ENCODE measurements around the gene ADGB. TPM values are rescaled to one million over a fixed set of nuclear protein-coding genes. Genes with fewer than 3 reads are reported as not detected.
A peak's percentile ranks its signal among the peaks of the same experiment; 100 is the strongest.

The ADGB gene
- total and polyA plus RNA-seq, 9 of the 15 experiments (the other 6 are each of a cell fraction or from before 2014, with no cell fraction given) = not detected

DNA sequence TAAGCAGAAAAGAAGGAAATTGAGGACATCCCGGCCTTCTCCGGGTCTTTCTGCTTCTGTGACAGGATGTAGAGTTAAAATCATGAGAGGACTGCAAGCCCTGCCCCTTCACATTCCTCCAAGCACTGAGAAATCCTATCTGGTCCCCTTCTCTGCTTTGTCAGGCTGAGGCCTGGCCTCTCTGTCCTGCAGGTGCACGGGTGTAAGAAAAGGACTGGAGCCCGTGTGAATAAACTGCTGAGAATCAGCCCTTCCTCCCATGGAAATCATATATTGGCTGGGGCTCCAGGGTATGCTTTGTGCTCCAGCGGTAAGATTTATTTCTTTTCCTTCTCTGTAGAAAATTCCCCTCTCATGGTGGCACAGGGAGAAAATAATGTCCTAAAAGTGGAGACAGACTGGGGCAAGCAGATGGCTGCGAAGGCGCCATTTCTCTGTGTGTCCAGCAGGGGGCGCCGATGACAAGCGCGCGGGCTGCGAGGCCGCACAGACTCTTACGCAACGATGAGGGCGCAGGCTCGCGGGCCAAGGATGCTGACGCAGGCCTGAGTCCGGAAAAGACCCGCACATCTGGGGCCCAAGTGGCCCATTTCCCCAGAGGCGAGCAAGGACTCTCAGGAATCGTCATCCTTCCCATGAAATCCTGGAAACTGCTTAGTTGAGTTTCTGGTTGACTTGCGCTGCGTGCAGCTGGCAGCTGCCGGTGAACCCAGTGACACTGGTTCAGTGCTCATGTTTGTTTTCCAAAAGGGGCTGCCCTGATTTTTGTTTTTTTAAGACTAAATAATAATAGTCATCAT lies 258.6 kb downstream of the ADGB start (continued):
- TF ChIP-seq, protein P1, sequence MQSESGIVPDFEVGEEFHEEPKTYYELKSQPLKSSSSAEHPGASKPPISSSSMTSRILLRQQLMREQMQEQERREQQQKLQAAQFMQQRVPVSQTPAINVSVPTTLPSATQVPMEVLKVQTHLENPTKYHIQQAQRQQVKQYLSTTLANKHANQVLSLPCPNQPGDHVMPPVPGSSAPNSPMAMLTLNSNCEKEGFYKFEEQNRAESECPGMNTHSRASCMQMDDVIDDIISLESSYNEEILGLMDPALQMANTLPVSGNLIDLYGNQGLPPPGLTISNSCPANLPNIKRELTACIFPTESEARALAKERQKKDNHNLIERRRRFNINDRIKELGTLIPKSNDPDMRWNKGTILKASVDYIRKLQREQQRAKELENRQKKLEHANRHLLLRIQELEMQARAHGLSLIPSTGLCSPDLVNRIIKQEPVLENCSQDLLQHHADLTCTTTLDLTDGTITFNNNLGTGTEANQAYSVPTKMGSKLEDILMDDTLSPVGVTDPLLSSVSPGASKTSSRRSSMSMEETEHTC (IDR thresholded peaks at IDR 0.05) = no peak
- TF ChIP-seq MAFF (IDR thresholded peaks at IDR 0.05; ENCODE audit: low read length) (no peak; the same call in 1 of the 2 replicates), SMARCB1 (IDR thresholded peaks at IDR 0.05; ENCODE audit: insufficient read length, low read depth) (no peak), ADNP (tag; IDR thresholded peaks at IDR 0.05) (peak; percentile 15; the same call in 1 of the 2 replicates), FOXP1 (CRISPR knock-in tag; IDR thresholded peaks at IDR 0.05) (peak; percentile 79), RUNX1 (IDR thresholded peaks at IDR 0.05; ENCODE audit: low read depth) (no peak), PURB (CRISPR knock-in tag; IDR thresholded peaks at IDR 0.05; ENCODE audit: low read depth) (no peak), CHD1 (IDR thresholded peaks at IDR 0.05; ENCODE audit: low read length) (no peak), NCOA1 (IDR thresholded peaks at IDR 0.05; ENCODE audit: low read depth) (0 out of 2 replicates have a peak, but pooled peaks have one; percentile 16), ESRRB (CRISPR knock-in tag; IDR thresholded peaks at IDR 0.05; ENCODE audit: borderline replicate concordance) (no peak), TEAD1 (CRISPR knock-in tag; IDR thresholded peaks at IDR 0.05) (peak; percentile 71 to 93), MYC (IDR thresholded peaks at IDR 0.05; ENCODE audit: low read depth, low read length) (peak; percentile 90), MYC (CRISPR knock-in tag; IDR thresholded peaks at IDR 0.05; ENCODE audit: borderline replicate concordance, low read depth) (peak; percentile 93; the same call in 1 of the 2 replicates), NR2F6 (CRISPR knock-in tag; IDR thresholded peaks at IDR 0.05) (no peak)
- TF ChIP-seq, protein P2, sequence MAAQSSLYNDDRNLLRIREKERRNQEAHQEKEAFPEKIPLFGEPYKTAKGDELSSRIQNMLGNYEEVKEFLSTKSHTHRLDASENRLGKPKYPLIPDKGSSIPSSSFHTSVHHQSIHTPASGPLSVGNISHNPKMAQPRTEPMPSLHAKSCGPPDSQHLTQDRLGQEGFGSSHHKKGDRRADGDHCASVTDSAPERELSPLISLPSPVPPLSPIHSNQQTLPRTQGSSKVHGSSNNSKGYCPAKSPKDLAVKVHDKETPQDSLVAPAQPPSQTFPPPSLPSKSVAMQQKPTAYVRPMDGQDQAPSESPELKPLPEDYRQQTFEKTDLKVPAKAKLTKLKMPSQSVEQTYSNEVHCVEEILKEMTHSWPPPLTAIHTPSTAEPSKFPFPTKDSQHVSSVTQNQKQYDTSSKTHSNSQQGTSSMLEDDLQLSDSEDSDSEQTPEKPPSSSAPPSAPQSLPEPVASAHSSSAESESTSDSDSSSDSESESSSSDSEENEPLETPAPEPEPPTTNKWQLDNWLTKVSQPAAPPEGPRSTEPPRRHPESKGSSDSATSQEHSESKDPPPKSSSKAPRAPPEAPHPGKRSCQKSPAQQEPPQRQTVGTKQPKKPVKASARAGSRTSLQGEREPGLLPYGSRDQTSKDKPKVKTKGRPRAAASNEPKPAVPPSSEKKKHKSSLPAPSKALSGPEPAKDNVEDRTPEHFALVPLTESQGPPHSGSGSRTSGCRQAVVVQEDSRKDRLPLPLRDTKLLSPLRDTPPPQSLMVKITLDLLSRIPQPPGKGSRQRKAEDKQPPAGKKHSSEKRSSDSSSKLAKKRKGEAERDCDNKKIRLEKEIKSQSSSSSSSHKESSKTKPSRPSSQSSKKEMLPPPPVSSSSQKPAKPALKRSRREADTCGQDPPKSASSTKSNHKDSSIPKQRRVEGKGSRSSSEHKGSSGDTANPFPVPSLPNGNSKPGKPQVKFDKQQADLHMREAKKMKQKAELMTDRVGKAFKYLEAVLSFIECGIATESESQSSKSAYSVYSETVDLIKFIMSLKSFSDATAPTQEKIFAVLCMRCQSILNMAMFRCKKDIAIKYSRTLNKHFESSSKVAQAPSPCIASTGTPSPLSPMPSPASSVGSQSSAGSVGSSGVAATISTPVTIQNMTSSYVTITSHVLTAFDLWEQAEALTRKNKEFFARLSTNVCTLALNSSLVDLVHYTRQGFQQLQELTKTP (IDR thresholded peaks at IDR 0.05; ENCODE audit: low read depth in 1 of 2, partially characterized antibody in 2 of 2) = peak; percentile 45 to 69
- TF ChIP-seq, protein P3, sequence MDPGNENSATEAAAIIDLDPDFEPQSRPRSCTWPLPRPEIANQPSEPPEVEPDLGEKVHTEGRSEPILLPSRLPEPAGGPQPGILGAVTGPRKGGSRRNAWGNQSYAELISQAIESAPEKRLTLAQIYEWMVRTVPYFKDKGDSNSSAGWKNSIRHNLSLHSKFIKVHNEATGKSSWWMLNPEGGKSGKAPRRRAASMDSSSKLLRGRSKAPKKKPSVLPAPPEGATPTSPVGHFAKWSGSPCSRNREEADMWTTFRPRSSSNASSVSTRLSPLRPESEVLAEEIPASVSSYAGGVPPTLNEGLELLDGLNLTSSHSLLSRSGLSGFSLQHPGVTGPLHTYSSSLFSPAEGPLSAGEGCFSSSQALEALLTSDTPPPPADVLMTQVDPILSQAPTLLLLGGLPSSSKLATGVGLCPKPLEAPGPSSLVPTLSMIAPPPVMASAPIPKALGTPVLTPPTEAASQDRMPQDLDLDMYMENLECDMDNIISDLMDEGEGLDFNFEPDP (CRISPR knock-in tag; IDR thresholded peaks at IDR 0.05) = no peak
- TF ChIP-seq, protein P4, sequence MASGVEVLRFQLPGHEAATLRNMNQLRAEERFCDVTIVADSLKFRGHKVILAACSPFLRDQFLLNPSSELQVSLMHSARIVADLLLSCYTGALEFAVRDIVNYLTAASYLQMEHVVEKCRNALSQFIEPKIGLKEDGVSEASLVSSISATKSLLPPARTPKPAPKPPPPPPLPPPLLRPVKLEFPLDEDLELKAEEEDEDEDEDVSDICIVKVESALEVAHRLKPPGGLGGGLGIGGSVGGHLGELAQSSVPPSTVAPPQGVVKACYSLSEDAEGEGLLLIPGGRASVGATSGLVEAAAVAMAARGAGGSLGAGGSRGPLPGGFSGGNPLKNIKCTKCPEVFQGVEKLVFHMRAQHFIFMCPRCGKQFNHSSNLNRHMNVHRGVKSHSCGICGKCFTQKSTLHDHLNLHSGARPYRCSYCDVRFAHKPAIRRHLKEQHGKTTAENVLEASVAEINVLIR (CRISPR knock-in tag; IDR thresholded peaks at IDR 0.05) = peak; percentile 68
